DMS 273 (cell line): Measurements from ENCODE around the gene SCYGR1.
"Not testable (repeated sequence)": the region's sequence is repeated elsewhere in the genome, so short reads cannot be mapped to it uniquely, and the experiment has no call there.

Source experiments
- DNase-seq: peaks from one replicate; lab custom pipeline; 2025; ENCODE audit not compliant: unreplicated experiment; lab: John Stamatoyannopoulos, UW

SCYGR1 gene

DNA sequence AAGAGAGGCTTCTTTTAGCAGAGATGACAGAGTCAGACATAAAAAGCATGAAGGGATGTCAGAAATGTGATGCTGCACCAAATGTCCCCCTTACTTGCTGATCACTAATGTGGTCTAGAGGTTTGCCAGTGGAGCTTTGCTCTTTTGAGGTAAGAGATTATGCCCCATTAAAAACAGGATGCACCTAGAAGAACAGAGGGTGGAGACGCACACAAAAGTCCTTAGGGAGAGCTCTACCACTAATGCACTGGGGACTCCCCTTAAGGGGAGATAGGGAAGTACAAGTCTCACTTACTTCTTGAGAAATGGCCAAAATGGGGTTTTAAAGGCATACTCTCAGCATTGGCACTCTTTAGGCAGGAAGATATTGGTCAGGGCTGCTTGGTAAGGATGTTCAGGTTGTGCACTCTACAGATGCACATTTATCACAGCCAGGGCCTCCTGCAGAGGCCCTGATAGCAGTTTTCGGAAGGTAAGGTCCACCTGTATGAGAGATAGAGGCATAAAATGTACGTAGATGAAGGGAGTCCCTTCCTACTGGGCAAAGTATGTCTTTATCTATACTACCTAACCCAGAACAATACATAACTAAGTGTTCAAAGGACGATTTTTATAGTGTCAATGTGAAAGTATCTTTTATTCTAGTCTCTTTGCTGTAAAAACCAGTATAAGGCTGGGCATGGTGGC, 17.0 kb upstream of the SCYGR1 start:
- no peak for DNase-seq

DNA sequence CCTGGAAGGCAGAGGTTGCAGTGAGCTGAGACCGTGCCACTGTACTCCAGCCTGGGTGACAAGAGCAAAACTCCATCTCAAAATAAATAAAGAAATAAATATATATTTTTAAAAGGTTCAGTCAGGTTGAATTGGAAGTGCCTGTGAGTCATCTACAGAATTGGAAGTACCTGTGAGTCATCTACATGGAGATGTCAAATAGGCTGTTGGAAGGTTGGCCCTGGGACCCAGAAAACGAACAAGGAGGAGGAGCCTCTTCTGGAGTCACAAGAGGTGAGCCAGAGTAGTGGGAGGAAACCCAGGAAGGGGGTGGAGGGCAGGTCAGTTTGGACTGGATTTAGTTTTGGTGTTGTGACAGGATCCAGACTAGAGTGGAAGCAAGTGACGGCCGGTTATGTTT, 15.2 kb upstream of the SCYGR1 start:
- no peak for DNase-seq

DNA sequence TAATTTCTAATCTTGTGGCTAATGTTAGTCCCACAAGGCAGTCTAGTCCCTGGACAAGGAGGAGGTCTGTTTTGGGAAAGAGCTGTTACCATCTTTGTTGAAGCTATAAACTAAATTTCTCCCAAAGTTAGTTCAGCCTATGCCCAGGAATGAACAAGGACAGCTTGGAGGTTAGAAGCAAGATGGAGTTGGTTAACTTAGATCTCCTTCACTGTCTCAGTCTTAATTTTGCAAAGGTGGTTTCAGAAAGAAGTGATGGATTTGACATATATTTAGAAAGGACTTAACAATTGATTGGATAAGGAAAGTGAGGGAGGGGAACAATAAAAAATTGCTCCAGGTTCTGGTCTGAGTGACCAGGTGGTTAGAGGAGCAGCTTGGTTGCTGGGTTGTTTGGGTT, 14.6 kb upstream of the SCYGR1 start:
- no peak for DNase-seq

DNA sequence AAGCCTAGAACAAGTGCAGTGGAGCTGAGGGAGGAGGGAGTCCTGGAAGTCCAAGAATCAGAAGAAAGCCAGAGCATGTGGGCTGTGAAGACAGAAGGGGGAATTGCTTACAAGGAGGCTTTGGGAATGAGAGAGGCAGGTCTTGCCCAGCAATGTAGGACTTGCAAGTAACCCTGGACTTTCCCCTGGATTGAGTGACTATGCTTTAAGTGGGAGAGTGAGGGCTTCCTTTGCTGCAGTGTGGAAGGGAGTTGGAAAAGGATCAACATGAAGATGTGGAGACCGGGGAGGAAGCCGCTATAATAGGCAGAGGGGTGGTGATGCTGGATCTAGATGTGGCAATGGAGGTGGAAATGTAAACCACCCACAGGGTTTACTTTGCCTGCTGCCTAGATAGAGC, 13.8 kb upstream of the SCYGR1 start:
- no peak for DNase-seq

DNA sequence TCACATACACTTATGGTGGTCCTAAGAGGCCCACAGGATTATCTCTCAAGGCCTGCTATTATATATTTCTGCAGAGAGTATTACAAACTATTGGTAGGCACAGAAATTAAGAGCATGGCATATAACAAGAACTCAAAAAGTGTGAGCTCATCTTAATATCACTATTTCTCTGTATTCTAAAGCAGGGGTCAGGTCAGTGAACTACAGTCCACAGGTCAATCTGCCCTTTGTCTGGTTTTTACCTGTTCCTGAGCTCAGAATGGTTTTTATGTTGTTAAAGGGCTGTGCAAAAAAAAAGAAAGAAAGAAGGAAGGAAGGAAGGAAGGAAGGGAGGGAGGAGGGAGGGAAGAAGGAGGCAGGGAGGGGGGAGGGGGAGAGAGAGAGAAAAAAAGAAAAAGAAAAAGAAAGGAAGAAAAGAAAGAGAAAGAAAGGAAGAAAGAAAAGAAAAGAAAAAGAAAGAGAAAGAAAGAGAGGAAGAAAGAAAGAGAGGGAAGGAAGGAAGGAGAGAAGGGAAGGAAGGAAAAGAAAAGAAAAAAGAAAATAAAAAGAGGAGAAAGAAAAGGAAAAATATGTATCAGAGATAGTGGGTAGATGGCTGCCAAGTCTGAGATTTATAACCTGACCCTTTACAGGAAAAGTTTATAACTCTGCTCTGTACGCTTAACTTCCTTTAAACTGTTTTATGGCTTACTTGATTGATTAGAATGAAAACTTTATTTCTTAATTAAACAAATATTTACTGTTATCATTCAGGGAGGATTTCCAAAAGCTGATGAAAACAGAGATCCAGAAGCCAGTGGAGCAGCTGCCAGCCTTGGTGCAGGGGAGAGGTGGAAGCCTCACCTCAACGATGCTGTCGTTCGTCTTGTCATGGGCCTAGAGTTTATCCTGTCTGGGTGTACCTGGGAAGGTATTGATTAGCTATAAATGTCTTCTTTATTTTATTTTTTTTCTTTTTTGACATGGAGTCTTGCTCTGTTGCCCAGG, 11.2 kb upstream of the SCYGR1 start:
- DNase-seq: no peak

DNA sequence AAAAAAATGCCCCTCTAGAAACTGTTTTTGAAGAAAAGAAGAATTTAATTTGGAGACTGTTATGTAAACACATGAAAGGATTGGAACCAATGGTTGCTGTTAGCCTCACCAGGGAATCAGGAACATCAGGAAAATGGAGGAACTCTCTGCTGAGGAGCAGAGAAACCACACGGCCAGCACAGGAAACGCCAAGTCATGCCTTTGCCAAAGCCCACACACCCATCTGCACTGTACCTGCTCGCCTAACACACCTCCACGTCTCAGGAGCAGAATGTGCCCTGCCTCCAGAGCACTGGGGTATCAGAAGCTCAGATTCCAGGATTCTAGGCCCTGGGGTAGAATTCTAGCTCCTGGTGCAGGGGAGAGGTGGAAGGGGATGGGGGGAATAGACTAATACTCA, 9.8 kb upstream of the SCYGR1 start:
- no peak for DNase-seq

DNA sequence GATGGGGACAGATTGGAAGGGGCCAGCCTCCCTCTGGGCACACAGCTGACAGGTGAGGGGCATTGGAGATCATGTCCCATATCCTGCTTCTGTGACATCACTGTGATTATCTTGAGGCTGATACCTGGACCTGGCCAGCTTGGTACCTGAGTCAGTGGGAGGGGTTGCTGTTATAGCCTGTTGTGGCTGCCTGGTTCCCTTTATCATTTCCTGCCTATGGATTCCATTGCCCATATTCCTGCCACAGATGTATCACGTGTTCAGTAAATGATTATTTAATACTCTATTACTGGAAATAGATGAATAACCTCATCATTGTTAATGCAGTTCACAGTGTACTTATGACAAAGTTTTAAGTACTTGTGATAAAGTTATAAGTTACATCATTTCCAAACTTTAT, 7.8 kb upstream of the SCYGR1 start:
- DNase-seq: no peak

DNA sequence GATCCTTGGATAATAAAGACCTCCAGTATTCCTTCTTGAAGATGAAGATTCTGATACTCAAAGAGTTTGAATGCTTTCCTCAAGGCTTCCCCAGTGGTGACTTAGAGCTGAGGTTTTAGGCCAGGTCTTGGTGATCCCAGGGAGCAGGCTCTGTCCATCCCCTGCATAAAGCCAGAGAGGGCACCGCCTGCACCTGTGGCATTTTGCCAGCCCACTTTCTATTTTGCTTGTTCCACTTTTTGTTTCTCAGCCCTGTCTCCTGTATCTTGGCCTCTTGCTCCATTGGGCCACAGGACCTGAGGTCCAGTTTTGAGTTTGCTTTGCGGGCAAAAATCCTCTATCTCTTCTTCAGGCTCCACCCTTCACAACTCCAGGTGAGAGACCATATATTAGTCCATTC, 6.7 kb upstream of the SCYGR1 start:
- DNase-seq: no peak

DNA sequence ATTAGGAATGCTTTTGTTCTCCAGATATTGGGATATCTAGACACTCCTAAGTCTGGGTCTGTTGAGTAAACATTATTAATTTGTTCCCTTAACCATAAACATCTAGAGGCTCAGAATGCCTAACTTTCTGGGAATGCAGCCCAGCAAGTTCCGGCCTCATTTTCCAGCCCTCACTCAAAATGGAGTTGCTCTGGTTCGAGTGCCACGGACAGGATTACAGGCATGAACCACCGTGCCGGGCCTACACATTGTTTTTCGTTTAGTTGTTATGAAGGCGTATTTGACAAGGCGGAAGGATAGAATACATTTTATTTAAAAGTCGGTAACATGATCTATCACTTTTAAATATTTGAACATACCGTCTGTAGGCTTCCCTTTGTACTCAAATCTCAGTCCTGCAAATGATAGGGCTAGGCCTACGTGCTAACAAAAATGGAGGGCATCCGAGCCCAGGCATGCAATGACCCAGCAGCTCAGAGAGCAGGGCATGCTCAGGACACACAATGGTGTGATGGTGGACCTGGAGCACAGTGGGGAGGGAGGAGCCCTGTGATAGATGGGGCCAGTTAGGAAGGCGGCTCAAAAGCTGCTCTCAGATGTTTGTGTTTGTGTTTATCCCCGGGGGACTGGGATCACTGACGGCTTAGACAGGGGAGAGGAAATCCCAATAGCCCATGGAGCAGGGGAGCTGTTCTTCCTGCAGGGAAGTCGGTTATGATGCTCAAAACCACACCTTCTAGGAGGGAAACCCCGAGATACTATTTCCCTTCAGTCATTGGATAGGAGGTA, 2.9 kb upstream of the SCYGR1 start:
- no peak for DNase-seq

DNA sequence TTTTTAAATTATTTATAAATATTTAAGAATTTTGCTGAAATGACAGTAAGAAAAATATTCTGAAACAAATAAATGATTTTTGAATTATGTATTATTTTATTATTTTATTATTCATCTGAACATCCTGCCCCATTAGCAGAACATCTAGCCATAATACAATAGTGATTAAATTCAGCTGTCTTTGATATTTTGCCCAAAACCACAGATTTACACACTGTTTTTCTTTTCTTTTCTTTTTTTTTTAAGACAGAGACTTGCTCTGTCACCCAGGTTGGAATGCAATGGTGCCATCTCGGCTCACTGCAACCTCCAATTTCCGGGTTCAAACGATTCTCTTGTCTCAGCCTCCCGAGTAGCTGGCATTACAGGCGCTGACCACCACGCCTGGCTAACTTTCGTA, 1.9 kb upstream of the SCYGR1 start:
- no peak for DNase-seq

DNA sequence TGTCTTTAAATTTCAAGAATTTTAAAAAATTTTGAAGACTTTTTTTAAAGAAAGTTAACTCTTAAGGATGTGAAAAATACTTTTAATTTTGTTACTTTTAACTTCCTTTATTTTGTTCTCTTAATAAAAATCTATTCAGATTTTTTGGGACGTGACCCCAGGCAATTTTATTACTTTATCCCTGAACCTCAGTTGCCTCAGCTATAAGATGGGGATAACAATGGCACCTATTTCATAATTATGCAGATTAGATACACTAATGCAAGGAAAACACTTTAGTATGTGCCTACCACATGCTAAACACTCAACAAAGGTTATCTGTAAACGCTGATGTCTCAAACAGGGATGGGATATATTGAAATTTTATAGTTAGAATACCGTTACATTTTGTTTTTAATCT, 1.5 kb upstream of the SCYGR1 start:
- DNase-seq: no peak

DNA sequence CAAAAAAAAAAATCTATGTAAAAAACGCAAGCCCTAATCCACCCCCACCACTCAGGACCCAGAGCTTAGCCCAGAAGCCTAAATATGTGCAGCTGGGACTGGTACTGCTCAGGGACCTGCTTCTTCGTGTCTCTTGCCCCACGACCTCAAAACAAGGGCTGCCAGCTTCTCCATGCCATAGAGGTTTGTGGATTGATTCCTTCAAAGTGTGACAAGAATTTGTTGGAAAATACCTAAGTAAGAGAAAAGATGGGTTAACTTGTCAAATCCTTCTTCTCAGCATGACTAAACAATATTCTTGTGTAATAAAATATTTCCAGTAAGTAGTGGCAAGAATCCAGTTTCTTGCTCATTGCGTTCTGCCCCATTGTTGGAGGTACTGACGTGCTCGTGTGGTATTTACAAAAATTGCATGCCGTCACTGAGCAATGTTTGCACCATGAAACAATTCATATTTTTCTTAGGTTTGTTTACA, 825 bp upstream of the SCYGR1 start:
- no peak for DNase-seq

DNA sequence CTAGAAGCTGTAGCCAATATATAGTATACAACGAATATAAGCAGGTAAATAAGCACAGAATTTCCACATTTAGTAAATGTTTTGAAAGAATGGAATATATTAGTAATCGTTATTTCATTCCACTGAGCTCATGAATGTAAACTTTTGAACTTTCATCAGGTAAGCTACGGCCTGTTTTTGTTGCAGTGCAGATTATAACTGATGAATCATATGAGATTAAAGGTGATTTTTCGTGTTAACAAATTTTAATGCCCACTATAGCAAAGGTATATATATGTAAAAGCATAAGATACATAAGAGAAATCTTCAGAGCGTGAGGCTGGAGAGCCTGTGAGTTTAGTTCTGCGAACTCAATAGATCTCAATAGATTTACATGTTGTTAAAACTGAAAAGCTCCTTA, 1.1 kb downstream of the SCYGR1 start:
- no peak for DNase-seq

DNA sequence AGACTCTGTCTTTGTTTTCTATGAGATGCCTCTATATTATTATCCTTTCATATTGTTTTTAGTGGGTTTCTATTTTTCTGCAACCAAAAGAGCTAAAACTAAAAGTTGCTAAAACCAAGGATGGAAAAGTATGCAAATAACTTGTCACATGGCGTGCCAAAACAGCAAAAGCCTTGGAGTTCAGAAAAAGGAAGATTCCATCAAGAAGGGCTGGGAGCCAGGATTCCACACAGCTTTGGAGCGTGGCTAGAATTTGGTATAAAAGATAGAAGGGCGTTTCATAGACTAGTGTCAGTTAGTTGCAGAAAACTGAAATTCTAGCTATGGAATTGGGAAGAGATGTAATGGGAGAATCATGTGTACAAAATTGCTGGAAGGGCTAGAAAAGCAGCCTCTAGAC, 4.1 kb downstream of the SCYGR1 start:
- DNase-seq: no peak

DNA sequence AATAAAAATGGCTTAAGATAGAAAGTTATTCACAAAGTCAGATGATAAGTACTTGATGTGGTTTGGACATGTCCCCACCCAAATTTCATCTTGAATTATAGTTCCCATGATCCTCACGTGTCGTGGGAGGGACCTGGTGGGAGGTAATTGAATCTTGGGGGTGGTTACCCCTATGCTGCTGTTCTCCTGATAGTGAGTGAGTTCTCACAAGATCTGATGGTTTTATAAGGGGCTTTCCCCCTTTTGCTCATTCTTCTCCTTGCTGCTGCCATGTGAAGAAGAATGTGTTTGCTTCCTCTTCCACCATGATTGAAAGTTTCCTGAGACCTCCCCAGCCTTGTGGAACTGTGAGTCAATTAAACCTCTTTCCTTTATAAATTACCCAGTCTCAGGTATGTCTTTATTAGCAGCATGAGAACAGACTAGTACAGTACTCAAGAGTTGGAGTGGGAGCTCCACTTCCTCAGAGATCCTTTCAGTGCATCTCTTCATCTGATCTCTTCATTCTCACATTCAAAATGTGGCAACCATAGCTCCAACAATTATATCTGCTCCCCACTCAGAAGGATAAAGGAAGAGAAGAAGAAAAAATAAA, 5.4 kb downstream of the SCYGR1 start:
- not testable (repeated sequence) for DNase-seq

DNA sequence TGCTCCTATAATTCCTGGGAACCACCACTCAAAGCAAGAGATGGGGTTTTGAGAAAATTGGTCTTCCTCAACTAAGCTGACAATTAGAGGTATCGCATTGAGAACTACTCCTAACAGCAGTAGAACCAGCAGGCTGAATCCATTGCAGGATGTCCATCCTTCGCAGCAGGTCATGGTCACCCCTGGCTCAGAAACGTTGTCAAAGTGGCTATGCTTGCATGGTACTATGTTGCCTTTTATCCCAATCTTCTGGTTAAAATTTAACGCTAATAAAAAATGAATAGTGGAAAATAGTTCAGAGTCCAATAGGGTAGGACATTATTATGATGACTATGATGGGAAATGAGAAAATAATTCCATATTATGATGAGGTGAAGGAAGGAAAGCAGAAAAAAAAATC, 8.7 kb downstream of the SCYGR1 start, which contains the start of gene TM4SF20:
TSS of gene TM4SF20 (minus strand) at position 212 of the 400 bp plus-strand sequence. CDS start at position 174, 38 bp downstream.
- no peak for DNase-seq

DNA sequence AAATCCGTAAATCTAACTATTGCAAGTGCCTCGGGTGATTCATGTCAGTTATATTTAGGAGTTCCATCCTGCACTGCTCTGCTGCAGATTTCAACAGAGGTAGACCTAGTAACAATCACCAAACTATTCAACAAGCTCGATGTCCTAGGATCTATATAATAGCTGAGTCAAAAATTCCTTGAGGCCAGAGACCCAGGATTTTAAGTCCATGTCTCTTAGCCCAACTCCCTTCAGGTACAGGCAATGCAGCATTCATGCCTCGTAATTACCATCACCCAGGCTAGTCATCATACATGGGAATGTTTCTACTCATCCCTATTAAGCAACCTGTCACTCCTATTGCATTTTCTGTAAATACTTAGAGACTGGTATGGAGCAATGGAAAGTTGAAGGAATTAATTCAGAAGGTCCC, 9.4 kb downstream of the SCYGR1 start:
- DNase-seq: no peak

DNA sequence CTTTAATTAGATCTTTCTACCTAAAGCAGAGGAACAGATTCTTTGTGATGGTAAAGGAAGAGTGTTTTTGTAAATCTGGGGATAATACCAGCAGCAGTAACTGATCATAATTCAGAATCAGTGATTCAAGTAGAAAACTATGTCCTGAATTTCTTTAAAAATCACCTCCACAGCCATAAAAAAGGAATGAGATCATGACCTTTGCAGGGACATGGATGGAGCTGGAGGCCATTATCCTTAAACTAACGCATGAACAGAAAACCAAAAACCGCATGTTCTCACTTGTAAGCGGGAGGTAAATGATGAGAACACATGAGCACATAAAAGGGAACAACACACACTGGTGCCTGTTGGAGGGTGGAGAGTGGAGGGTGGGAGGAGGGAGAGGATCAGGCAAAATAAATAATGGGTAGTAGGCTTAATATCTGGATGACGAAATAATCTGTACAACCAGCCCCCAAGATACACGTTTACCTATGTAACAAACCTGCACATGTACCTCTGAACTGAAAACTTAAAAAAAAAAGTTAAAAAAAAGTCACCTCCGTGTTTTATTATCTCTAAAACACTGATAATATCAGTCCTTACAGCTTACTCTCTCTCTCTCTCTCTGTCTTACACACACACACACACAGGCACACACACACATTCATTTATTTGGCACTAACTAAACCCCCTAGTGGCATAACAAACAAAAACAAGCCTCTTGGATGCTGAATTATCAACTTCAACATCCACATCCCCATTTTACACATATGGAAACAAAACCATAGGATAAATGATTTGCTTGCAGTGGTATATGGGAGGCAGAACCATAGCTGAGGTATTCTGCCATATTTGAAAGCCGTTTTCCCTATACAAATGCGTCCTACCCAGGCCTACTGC, 10.0 kb downstream of the SCYGR1 start:
- DNase-seq: peak; percentile 33

DNA sequence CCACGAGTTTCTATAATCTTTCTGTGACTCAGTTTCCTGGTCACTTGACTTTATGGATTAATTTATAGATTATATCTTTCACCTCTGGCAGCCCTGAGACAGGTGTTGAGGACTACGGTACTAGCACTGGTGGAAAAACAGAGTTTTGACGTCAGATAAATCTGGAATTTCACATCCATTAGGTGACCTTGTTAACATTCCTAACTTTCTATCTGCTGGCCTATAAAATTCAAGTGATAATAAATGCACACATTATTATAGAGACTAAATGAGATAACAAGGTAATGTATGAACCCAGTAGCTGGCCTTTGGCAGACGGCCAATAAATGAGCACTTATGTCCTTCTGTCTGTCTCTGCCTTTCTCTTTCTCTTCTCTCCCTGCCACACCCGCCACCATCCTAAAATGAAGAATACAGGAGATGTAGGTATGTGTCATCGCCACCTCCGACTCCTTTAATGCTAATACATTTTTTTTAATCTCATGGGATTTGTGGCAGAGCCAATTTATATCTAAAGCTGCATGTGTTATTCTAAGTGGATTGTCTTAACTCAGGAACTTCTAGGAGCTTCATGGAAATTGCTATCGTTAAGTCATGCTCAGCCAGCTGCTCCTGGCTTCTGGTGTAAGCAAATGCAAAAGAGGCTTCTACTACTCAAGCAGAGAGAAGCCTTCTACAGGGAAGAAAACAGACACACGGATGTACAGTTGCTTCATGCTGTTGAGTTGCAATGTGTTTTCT, 10.9 kb downstream of the SCYGR1 start:
- peak; percentile 85 for DNase-seq
